HEK293T (cell line): ENCODE results near the gene TMPRSS7.

Experiments
- BHLHE40 ChIP-seq: fragments of 450-650 bp; IDR thresholded peaks from 2 replicates; pipeline ENCODE4 v1.6.1; 2016; ENCODE audit warnings: mild to moderate bottlenecking, moderate library complexity, borderline replicate concordance
- PKNOX1 ChIP-seq: fragments of 450-650 bp; IDR thresholded peaks from 2 replicates; pipeline ENCODE4 v1.6.1; 2016
- TARDBP ChIP-seq: fragments of 450-650 bp; IDR thresholded peaks from 2 replicates; pipeline ENCODE4 v1.6.1; 2016

GRCh38 chr3:112111785-112112402 is 77.4 kb downstream of the TMPRSS7 start:
- TF ChIP-seq TARDBP (no peak), BHLHE40 (no peak), PKNOX1 (no peak)
